ENCODE data around the gene TGIF2. TPM values are rescaled to one million over a fixed set of nuclear protein-coding genes. Genes with fewer than 3 reads are reported as not detected.

Gene TGIF2
- 46.9 and 53.4 TPM in 2 replicates for total RNA-seq (2014; rRNA removed; shearing (Covaris generic))

GRCh38 chr20:36573103-36573797 is at the start of gene TGIF2:
TGIF2 (plus strand) TSS chr20:36573597; CDS start chr20:36578775, 5,178 bp downstream.
- H3K4me3 ChIP-seq (ENCODE audit: insufficient read depth, low read depth, low read length), result peak within 1 kb of the TSS; percentile 83
- DNase-seq, result peak; percentile 99
- H3K36me3 ChIP-seq (replicated peaks; ENCODE audit: control insufficient read depth, insufficient read depth, low read length), result no peaks in the 10 kb centered on the region
- H3K27me3 ChIP-seq (ENCODE audit: control insufficient read depth, insufficient read depth, low read length), result no peaks in the 10 kb centered on the region

- Histone ChIP-seq H3K4me3 (ENCODE audit: insufficient read depth, low read depth, low read length) (no peak overlapping the region), H3K27me3 (ENCODE audit: control insufficient read depth, insufficient read depth, low read length) (no peaks in the 10 kb centered on the region), H3K36me3 (replicated peaks; ENCODE audit: control insufficient read depth, insufficient read depth, low read length) (peaks cover 15% of the 10 kb centered on the region)
- DNase-seq, result no peak
Measured at GRCh38 chr20:36525620-36526365, 47.6 kb upstream of the TGIF2 start.

DNA sequence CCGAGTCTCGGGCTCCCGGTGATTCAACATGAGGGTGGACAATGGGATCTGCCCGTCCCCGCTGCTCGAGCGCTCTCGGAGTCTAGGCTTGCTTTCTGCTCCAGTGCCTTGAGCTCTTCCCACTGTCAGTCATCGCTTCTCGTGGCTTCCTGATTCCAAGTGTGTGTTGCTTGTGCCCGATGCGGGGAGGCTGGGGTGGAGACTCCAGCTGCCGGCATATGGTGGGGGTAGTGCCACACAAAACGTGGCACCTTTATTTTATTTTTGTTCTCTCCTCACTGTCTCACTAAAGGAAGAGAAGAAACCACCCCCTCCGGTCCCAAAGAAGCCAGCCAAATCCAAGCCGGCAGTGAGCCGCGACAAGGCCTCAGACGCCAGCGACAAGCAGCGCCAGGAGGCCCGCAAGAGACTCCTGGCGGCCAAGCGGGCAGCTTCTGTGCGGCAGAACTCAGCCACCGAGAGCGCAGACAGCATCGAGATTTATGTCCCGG is 46.8 kb upstream of the TGIF2 start:
- Histone ChIP-seq H3K36me3 (replicated peaks; ENCODE audit: control insufficient read depth, insufficient read depth, low read length) (peaks cover 15% of the 10 kb centered on the region), H3K27me3 (ENCODE audit: control insufficient read depth, insufficient read depth, low read length) (no peaks in the 10 kb centered on the region), H3K4me3 (ENCODE audit: insufficient read depth, low read depth, low read length) (no peak overlapping the region)
- DNase-seq, result no peak

- no peaks in the 10 kb centered on the region for H3K27me3 ChIP-seq (ENCODE audit: control insufficient read depth, insufficient read depth, low read length)
- peaks cover 15% of the 10 kb centered on the region for H3K36me3 ChIP-seq (replicated peaks; ENCODE audit: control insufficient read depth, insufficient read depth, low read length)
- H3K4me3 ChIP-seq (ENCODE audit: insufficient read depth, low read depth, low read length), result no peak overlapping the region
- DNase-seq, result peak; percentile 26
Measured at GRCh38 chr20:36527331-36528125, 45.9 kb upstream of the TGIF2 start.

- peaks cover 15% of the 10 kb centered on the region for H3K36me3 ChIP-seq (replicated peaks; ENCODE audit: control insufficient read depth, insufficient read depth, low read length)
- H3K4me3 ChIP-seq (ENCODE audit: insufficient read depth, low read depth, low read length), result no peak overlapping the region
- DNase-seq, result peak; percentile 32
- H3K27me3 ChIP-seq (ENCODE audit: control insufficient read depth, insufficient read depth, low read length), result no peaks in the 10 kb centered on the region
Measured at GRCh38 chr20:36528176-36528874, 45.1 kb upstream of the TGIF2 start.

DNA sequence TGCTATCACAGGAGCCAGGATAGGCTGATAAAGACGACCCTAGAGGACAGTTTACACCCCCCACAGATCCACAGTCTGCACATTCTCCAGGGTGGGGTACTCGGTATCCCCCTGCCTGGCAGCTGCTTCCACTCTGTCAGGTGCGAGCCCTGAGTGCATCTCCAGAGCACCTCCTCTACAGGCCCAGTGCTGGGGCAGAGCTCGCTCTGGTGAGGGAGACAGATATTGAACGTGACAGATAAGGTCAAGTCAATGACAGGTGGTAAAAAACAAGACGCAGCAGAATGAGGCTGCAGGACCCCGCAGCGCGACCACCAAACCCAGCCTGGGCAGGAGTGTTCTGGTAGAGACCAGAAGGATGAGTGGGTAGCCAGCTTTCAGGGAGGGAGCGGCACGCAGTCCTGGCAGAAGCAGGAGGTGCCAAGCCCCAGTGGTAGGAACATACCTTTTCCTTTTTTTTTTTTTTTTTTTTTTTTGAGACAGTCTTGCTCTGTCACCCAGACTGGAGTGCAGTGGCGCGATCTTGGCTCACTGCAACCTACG is 44.5 kb upstream of the TGIF2 start:
- no peaks in the 10 kb centered on the region for H3K27me3 ChIP-seq (ENCODE audit: control insufficient read depth, insufficient read depth, low read length)
- DNase-seq, result no peak
- peaks cover 15% of the 10 kb centered on the region for H3K36me3 ChIP-seq (replicated peaks; ENCODE audit: control insufficient read depth, insufficient read depth, low read length)
- H3K4me3 ChIP-seq (ENCODE audit: insufficient read depth, low read depth, low read length), result no peak overlapping the region

GRCh38 chr20:36532388-36532787 is 41.0 kb upstream of the TGIF2 start:
- Histone ChIP-seq H3K36me3 (replicated peaks; ENCODE audit: control insufficient read depth, insufficient read depth, low read length) (peaks cover 3% of the 10 kb centered on the region), H3K4me3 (ENCODE audit: insufficient read depth, low read depth, low read length) (no peak overlapping the region), H3K27me3 (ENCODE audit: control insufficient read depth, insufficient read depth, low read length) (no peaks in the 10 kb centered on the region)
- DNase-seq, result peak; percentile 31

DNA sequence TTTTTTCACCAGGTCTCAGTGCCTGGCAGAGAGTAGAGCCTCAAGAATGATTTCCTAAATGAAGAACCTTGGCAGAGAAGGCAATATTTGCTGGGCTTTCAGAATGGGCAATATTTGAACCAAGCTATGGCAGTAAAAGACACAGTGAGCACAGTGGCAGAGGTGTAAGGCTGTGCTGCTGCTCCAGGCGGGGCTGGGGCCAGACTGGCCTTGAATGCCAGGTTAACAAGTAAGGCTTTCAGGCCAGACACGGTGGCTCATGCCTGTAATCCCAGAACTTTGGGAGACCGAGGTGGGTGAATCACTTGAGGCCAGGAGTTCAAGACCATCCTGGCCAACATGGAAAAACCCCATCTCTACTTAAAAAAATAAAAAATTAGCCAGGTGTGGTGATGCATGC is 40.6 kb upstream of the TGIF2 start:
- no peaks in the 10 kb centered on the region for H3K27me3 ChIP-seq (ENCODE audit: control insufficient read depth, insufficient read depth, low read length)
- no peaks in the 10 kb centered on the region for H3K36me3 ChIP-seq (replicated peaks; ENCODE audit: control insufficient read depth, insufficient read depth, low read length)
- H3K4me3 ChIP-seq (ENCODE audit: insufficient read depth, low read depth, low read length), result no peak overlapping the region
- DNase-seq, result no peak

GRCh38 chr20:36538026-36538722 is 35.2 kb upstream of the TGIF2 start:
- no peak overlapping the region for H3K4me3 ChIP-seq (ENCODE audit: insufficient read depth, low read depth, low read length)
- H3K27me3 ChIP-seq (ENCODE audit: control insufficient read depth, insufficient read depth, low read length), result no peaks in the 10 kb centered on the region
- no peak for DNase-seq
- no peaks in the 10 kb centered on the region; the same call in 1 of the 2 replicates for H3K36me3 ChIP-seq (replicated peaks; ENCODE audit: control insufficient read depth, insufficient read depth, low read length)

GRCh38 chr20:36540551-36541211 is 32.7 kb upstream of the TGIF2 start:
- H3K27me3 ChIP-seq (ENCODE audit: control insufficient read depth, insufficient read depth, low read length), result no peaks in the 10 kb centered on the region
- peak; percentile 77 for DNase-seq

GRCh38 chr20:36541227-36541767 is 32.1 kb upstream of the TGIF2 start, which contains the start of gene MYL9:
MYL9 (plus strand) TSS chr20:36541519; CDS start chr20:36544885, 3,366 bp downstream.
- Histone ChIP-seq H3K36me3 (replicated peaks; ENCODE audit: control insufficient read depth, insufficient read depth, low read length) (peaks cover 8% of the 10 kb centered on the region), H3K4me3 (ENCODE audit: insufficient read depth, low read depth, low read length) (peak within 1 kb of the TSS; percentile 77), H3K27me3 (ENCODE audit: control insufficient read depth, insufficient read depth, low read length) (no peaks in the 10 kb centered on the region)
- peak; percentile 94 for DNase-seq

More at GRCh38 chr20:36540551-36541211, 32.7 kb upstream of the TGIF2 start:
- Histone ChIP-seq H3K4me3 (ENCODE audit: insufficient read depth, low read depth, low read length) (peak overlapping the region; percentile 77), H3K36me3 (replicated peaks; ENCODE audit: control insufficient read depth, insufficient read depth, low read length) (peaks cover 2% of the 10 kb centered on the region)

GRCh38 chr20:36541768-36542488 is 31.5 kb upstream of the TGIF2 start:
- Histone ChIP-seq H3K4me3 (ENCODE audit: insufficient read depth, low read depth, low read length) (peak overlapping the region; percentile 77), H3K27me3 (ENCODE audit: control insufficient read depth, insufficient read depth, low read length) (no peaks in the 10 kb centered on the region), H3K36me3 (replicated peaks; ENCODE audit: control insufficient read depth, insufficient read depth, low read length) (peaks cover 9% of the 10 kb centered on the region)
- DNase-seq, result peak; percentile 91

All from H7 (cell line).